SK-N-MC (cell line): ENCODE results near the gene SLC26A8.
"Not testable (repeated sequence)": the region's sequence is repeated elsewhere in the genome, so short reads cannot be mapped to it uniquely, and the experiment has no call there.

Experiments used
- DNase-seq: peaks from one replicate; pipeline ENCODE4 v3.0.0-alpha.2; 2011; ENCODE audit warnings: low read depth, low spot score
- H3K27ac ChIP-seq: fragments of 200-600 bp; sonication (generic); 2 replicates; pipeline ENCODE4 v1.5.1; 2016; ENCODE audit warnings: mixed run types
- H3K36me3 ChIP-seq: fragments of 200-600 bp; sonication (generic); 2 replicates; pipeline ENCODE4 v1.6.1; 2017; ENCODE audit warnings: antibody characterized with exemption, low read length, mixed read lengths; ENCODE audit not compliant: insufficient read depth
- H3K4me3 ChIP-seq: fragments of 200-600 bp; sonication (generic); 2 replicates; pipeline ENCODE4 v1.5.1; 2016
- H3K9ac ChIP-seq: fragments of 200-600 bp; sonication (generic); 2 replicates; pipeline ENCODE4 v1.8.0; 2017; ENCODE audit warnings: mixed run types, mixed read lengths; ENCODE audit not compliant: insufficient read length
- H3K9me3 ChIP-seq: fragments of 200-600 bp; sonication (generic); 2 replicates; pipeline ENCODE4 v1.6.1; 2017; ENCODE audit warnings: low read depth, mild to moderate bottlenecking, antibody characterized with exemption, low read length, moderate library complexity, mixed read lengths
- EZH2 ChIP-seq: fragments of 200-600 bp; sonication (generic); IDR thresholded peaks from one replicate; pipeline ENCODE4 v1.6.1; 2017; ENCODE audit warnings: antibody characterized with exemption
- FOXP2 ChIP-seq: optimal IDR thresholded peaks from 2 replicates; pipeline ENCODE3; 2011; ENCODE audit warnings: mild to moderate bottlenecking, moderate library complexity; ENCODE audit not compliant: insufficient read depth; ENCODE audit errors: extremely low read length, control extremely low read depth
- POLR2AphosphoS5 ChIP-seq: IDR thresholded peaks from 2 replicates; pipeline ENCODE4 v1.6.1; 2012; ENCODE audit warnings: mild to moderate bottlenecking, low read depth, low read length, borderline replicate concordance

The SLC26A8 gene

DNA sequence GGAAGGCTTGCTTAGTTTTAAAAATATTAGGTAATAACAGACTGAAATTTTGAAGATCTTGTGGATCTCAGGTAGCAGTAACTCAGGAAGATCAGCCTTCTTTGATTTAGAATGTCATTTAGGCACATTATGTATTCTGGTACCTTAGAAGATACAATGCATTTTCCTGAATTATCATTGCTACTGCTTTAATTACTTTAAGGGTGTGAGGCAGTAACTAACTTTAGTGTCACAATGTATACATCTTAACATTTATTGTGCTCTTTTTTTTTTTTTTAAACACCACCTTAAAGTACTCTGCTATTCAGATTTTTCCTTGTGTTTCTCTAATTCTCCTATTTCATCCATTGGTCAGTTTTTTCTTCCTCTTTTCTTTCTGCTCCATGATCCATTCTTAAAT is 16.5 kb upstream of the SLC26A8 start:
- H3K9me3 ChIP-seq, result no peaks in the 10 kb centered on the region
- no peaks in the 10 kb centered on the region for H3K36me3 ChIP-seq
- H3K4me3 ChIP-seq, result no peak overlapping the region
- TF ChIP-seq EZH2, result no peak
- no peak for TF ChIP-seq POLR2AphosphoS5
- no peak for TF ChIP-seq FOXP2
- H3K27ac ChIP-seq, result no peak overlapping the region
- H3K9ac ChIP-seq, result no peak overlapping the region
- no peak for DNase-seq

- Histone ChIP-seq H3K27ac (no peak overlapping the region), H3K9me3 (no peaks in the 10 kb centered on the region), H3K9ac (peak overlapping the region; percentile 19), H3K4me3 (no peak overlapping the region), H3K36me3 (no peaks in the 10 kb centered on the region)
- DNase-seq, result no peak
- TF ChIP-seq EZH2, result no peak
- no peak for TF ChIP-seq FOXP2
- TF ChIP-seq POLR2AphosphoS5, result no peak
Measured at GRCh38 chr6:36039112-36039511, 14.7 kb upstream of the SLC26A8 start.

DNA sequence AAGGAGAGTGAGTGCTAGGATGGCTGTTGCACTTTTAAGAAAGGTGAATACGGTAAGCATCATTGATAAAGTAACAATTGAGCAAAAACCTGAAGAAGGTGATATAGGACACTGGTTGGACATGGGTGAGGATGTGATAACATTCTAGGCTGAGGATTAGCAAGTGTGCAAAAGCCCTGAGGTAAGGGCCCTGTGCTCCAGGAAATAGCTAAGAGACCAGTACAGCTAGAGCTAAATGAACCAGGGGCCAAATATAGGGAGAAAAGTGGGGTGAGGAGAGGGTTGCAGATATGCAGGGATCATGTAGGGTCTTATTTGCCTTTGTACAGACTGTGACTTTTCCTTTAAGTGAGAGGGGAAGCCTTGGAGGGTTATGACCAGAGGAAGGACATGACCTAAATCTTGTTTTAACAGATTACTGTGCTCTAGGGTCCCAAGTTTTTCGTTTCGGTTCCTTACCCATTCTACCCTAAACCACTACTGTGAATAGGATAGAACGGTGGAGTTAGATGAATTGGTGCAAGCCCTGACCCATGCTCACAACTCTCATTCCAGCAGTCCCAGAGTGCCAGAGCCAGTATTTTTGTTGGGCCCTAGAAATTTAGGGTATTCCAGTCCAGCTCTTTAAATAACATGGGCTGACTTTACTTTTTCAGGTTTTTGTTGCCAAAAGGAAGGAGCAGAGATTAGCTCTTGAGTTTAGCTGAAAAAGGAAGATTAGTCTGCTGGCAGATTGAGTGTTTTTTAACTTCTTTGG is 13.9 kb upstream of the SLC26A8 start:
- H3K4me3 ChIP-seq, result no peak overlapping the region
- DNase-seq, result no peak
- 0 out of 2 replicates have a peak overlapping the region, but pooled peaks have one; percentile 10 for H3K27ac ChIP-seq
- TF ChIP-seq FOXP2 (no peak), EZH2 (no peak), POLR2AphosphoS5 (no peak)
- no peaks in the 10 kb centered on the region for H3K9me3 ChIP-seq
- H3K9ac ChIP-seq, result peak overlapping the region; percentile 19
- no peaks in the 10 kb centered on the region for H3K36me3 ChIP-seq

GRCh38 chr6:36035225-36035624 is 10.8 kb upstream of the SLC26A8 start:
- no peak overlapping the region for H3K4me3 ChIP-seq
- no peaks in the 10 kb centered on the region for H3K36me3 ChIP-seq
- H3K27ac ChIP-seq, result no peak overlapping the region
- no peaks in the 10 kb centered on the region for H3K9me3 ChIP-seq
- TF ChIP-seq FOXP2, result no peak
- no peak for TF ChIP-seq EZH2
- TF ChIP-seq POLR2AphosphoS5, result no peak
- H3K9ac ChIP-seq, result no peak overlapping the region
- no peak for DNase-seq

- DNase-seq, result no peak
- H3K27ac ChIP-seq, result no peak overlapping the region
- H3K4me3 ChIP-seq, result no peak overlapping the region
- no peak overlapping the region for H3K9ac ChIP-seq
- no peak for TF ChIP-seq FOXP2
- TF ChIP-seq EZH2, result no peak
- no peak for TF ChIP-seq POLR2AphosphoS5
- no peaks in the 10 kb centered on the region for H3K36me3 ChIP-seq
- no peaks in the 10 kb centered on the region for H3K9me3 ChIP-seq
Measured at GRCh38 chr6:36034441-36034840, 10.0 kb upstream of the SLC26A8 start.

DNA sequence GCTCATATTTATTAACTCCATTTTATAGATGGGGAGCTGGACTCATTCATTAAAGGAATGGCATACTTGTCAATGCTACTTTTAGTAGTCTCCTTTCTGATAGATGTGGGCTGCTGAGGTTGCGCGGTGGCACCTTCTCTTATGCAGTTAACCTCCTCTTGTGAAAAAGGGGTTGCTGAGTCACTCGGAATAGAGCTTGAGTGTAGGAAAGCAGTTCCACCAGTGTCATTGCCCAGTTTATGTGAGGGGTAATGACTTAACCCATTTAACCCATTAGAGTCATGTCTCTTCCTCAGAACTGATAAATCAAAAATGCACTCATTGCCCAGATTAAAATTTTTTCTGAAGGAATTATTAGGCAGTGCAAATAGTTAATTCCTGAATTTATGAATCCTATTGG is 9.5 kb upstream of the SLC26A8 start:
- H3K4me3 ChIP-seq, result no peak overlapping the region
- H3K9me3 ChIP-seq, result no peaks in the 10 kb centered on the region
- no peaks in the 10 kb centered on the region for H3K36me3 ChIP-seq
- no peak for DNase-seq
- H3K9ac ChIP-seq, result no peak overlapping the region
- TF ChIP-seq POLR2AphosphoS5 (no peak), EZH2 (no peak)
- no peak overlapping the region for H3K27ac ChIP-seq

GRCh38 chr6:36033144-36033543 is 8.7 kb upstream of the SLC26A8 start:
- H3K36me3 ChIP-seq, DNase-seq, H3K4me3 ChIP-seq, H3K9me3 ChIP-seq, H3K9ac ChIP-seq, H3K27ac ChIP-seq: not testable (repeated sequence)

DNA sequence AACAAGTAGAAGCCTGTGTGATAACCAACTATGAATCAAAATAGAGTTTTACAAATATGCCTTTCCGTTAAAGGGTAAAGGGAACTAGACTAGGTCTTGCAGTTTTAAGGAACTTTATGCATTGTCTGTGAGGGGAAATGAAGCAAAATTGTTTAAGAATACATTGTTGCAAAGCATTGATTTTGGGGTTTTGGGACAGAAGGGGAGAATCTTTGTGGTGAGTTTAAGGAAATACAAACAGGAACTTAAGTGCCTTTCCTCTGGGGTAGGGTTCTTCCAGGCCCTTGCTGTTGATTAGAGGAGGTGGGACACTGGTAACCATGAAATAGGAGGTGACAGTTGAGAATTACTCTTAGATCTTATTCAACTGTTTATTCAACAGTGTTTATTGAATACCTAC is 7.8 kb upstream of the SLC26A8 start:
- H3K27ac ChIP-seq, result no peak overlapping the region
- no peak for TF ChIP-seq EZH2
- TF ChIP-seq POLR2AphosphoS5, result no peak
- TF ChIP-seq FOXP2, result no peak
- no peak overlapping the region for H3K4me3 ChIP-seq
- DNase-seq, result no peak
- no peaks in the 10 kb centered on the region for H3K36me3 ChIP-seq
- H3K9ac ChIP-seq, result no peak overlapping the region
- no peaks in the 10 kb centered on the region for H3K9me3 ChIP-seq

GRCh38 chr6:36029464-36029863 is 5.0 kb upstream of the SLC26A8 start:
- peak overlapping the region; percentile 79 for H3K4me3 ChIP-seq
- peak; percentile 73 for DNase-seq
- H3K27ac ChIP-seq, result peak overlapping the region; percentile 86
- H3K9ac ChIP-seq, result peak overlapping the region; percentile 94
- TF ChIP-seq EZH2 (no peak), FOXP2 (no peak), POLR2AphosphoS5 (no peak)
- H3K36me3 ChIP-seq, result no peaks in the 10 kb centered on the region
- H3K9me3 ChIP-seq, result no peaks in the 10 kb centered on the region
